ENCODE results near the gene FOXP1. TPM values are rescaled to one million over a fixed set of nuclear protein-coding genes. Genes with fewer than 3 reads are reported as not detected.

Gene FOXP1
- total RNA-seq, 1 experiment from 2014 or later: 58.4 TPM

- CTCF ChIA-PET: no interaction called here
- no TSS peak for BruUV-seq (replicated peaks)
These were observed 537.6 kb downstream of the FOXP1 start for GRCh38 chr3:71045917-71046282.

GRCh38 chr3:71045212-71045916 is 538.2 kb downstream of the FOXP1 start:
- peaks cover 18% of the 10 kb centered on the region for H3K36me3 ChIP-seq (ENCODE audit: insufficient read depth, low read length, poor library complexity, severe bottlenecking)
- no peak overlapping the region for H3K27ac ChIP-seq (ENCODE audit: low read depth, low read length, poor library complexity, severe bottlenecking)
- TF ChIP-seq EZH2 (IDR thresholded peaks at IDR 0.05; ENCODE audit: borderline replicate concordance, low read depth, low read length, poor library complexity, severe bottlenecking): no peak
- no peak for TF ChIP-seq CTCF (conservative IDR thresholded peaks at IDR 0.05; ENCODE audit: low read depth, low read length)
- H3K27me3 ChIP-seq (replicated peaks; ENCODE audit: insufficient read depth, low read depth, low read length, poor library complexity): no peaks in the 10 kb centered on the region
- H3K4me3 ChIP-seq (ENCODE audit: low read depth, low read length, poor library complexity, severe bottlenecking): no peak overlapping the region
- peaks cover 16% of the 10 kb centered on the region for H3K4me1 ChIP-seq (ENCODE audit: insufficient read depth, low read length, poor library complexity, severe bottlenecking)
- intact Hi-C loops (cut with micrococcal nuclease; ENCODE audit: unreplicated experiment): no loop called here
- no peaks in the 10 kb centered on the region for H3K9me3 ChIP-seq (ENCODE audit: low read depth, low read length, poor library complexity, severe bottlenecking)
- ChIA-PET POLR2A (ENCODE audit: low non-redundant PET) (no interaction called here), CTCF (no interaction called here)
- no peak for DNase-seq (ENCODE audit: low spot score)
- no TSS peak for BruUV-seq (replicated peaks)

More at GRCh38 chr3:71045917-71046282, 537.6 kb downstream of the FOXP1 start:
- H3K27ac ChIP-seq (ENCODE audit: low read depth, low read length, poor library complexity, severe bottlenecking): no peak overlapping the region
- TF ChIP-seq EZH2 (IDR thresholded peaks at IDR 0.05; ENCODE audit: borderline replicate concordance, low read depth, low read length, poor library complexity, severe bottlenecking) (no peak), CTCF (conservative IDR thresholded peaks at IDR 0.05; ENCODE audit: low read depth, low read length) (no peak)
- H3K36me3 ChIP-seq (ENCODE audit: insufficient read depth, low read length, poor library complexity, severe bottlenecking): peaks cover 14% of the 10 kb centered on the region
- POLR2A ChIA-PET (ENCODE audit: low non-redundant PET): no interaction called here
- DNase-seq (ENCODE audit: low spot score): no peak
- intact Hi-C loops (cut with micrococcal nuclease; ENCODE audit: unreplicated experiment): no loop called here
- no peaks in the 10 kb centered on the region for H3K27me3 ChIP-seq (replicated peaks; ENCODE audit: insufficient read depth, low read depth, low read length, poor library complexity)
- H3K4me3 ChIP-seq (ENCODE audit: low read depth, low read length, poor library complexity, severe bottlenecking): no peak overlapping the region
- H3K9me3 ChIP-seq (ENCODE audit: low read depth, low read length, poor library complexity, severe bottlenecking): no peaks in the 10 kb centered on the region
- peaks cover 21% of the 10 kb centered on the region for H3K4me1 ChIP-seq (ENCODE audit: insufficient read depth, low read length, poor library complexity, severe bottlenecking)

- TF ChIP-seq CTCF (conservative IDR thresholded peaks at IDR 0.05; ENCODE audit: low read depth, low read length): no peak
- TF ChIP-seq EZH2 (IDR thresholded peaks at IDR 0.05; ENCODE audit: borderline replicate concordance, low read depth, low read length, poor library complexity, severe bottlenecking): no peak
- Histone ChIP-seq H3K9me3 (ENCODE audit: low read depth, low read length, poor library complexity, severe bottlenecking) (no peaks in the 10 kb centered on the region), H3K36me3 (ENCODE audit: insufficient read depth, low read length, poor library complexity, severe bottlenecking) (peaks cover 21% of the 10 kb centered on the region), H3K27ac (ENCODE audit: low read depth, low read length, poor library complexity, severe bottlenecking) (no peak overlapping the region), H3K4me3 (ENCODE audit: low read depth, low read length, poor library complexity, severe bottlenecking) (no peak overlapping the region), H3K4me1 (ENCODE audit: insufficient read depth, low read length, poor library complexity, severe bottlenecking) (no peaks in the 10 kb centered on the region), H3K27me3 (replicated peaks; ENCODE audit: insufficient read depth, low read depth, low read length, poor library complexity) (no peaks in the 10 kb centered on the region)
- no TSS peak for BruUV-seq (replicated peaks)
- CTCF ChIA-PET: no interaction called here
- DNase-seq (ENCODE audit: low spot score): no peak
- intact Hi-C loops (cut with micrococcal nuclease; ENCODE audit: unreplicated experiment): no loop called here
- POLR2A ChIA-PET (ENCODE audit: low non-redundant PET): no interaction called here
These were observed 540.8 kb downstream of the FOXP1 start for GRCh38 chr3:71042759-71043158.
